GM19023 (cell line): ENCODE results near the gene NEIL3.
A peak's percentile ranks its signal among the peaks of the same experiment; 100 is the strongest.

Experiments
- ATAC-seq: cut with Tn5 transposase; IDR thresholded peaks from one replicate; pipeline ENCODE4 v1.9.1; 2021; ENCODE audit warnings: mild to moderate bottlenecking, moderate library complexity; ENCODE audit not compliant: unreplicated experiment

The NEIL3 gene

GRCh38 chr4:177356206-177356605, 46.5 kb downstream of the NEIL3 start:
- ATAC-seq, result no peak

DNA sequence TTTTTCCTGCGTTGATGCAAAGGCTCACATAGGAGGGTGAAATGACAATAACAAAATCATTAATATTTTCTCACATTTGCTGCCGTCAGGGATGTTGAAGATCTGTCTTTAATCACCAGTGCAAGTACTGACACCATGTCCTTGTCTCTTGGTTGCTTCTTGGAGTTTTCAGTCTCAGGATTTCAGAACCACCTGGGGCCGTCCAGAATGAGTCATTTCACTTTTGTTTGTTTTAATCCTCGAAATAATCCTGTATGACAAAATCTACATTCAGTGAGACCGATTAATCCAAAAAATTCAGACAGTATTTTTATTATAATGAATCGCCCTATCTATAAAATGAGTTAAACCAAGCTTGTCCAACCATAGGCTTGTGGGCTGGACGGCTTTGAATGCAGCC, 47.2 kb downstream of the NEIL3 start:
- no peak for ATAC-seq

- ATAC-seq, result no peak
Observed at GRCh38 chr4:177367336-177367735, 57.7 kb downstream of the NEIL3 start.

GRCh38 chr4:177369372-177369771, 59.7 kb downstream of the NEIL3 start:
- no peak for ATAC-seq

- ATAC-seq, result no peak
Observed at GRCh38 chr4:177371461-177371860, 61.8 kb downstream of the NEIL3 start.

DNA sequence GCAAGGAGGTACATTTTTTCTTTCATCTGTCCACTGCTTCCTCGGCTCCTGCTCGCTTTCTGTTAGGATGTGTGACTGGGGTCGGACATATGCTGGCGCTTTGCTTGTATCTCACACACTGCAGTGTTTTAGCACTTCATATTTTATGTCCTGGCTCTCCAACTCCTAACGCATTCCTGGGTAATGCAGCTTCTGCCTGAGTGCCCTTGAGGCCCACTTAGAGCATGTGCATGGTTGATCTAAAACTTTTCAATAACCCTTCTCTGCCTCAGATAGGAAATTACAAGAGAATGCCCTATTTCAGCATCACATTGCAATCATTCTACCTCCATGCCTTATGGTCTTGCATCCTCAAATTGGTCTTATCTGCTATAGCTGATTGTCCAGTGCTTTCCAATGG, 65.3 kb downstream of the NEIL3 start:
- ATAC-seq, result no peak

GRCh38 chr4:177375372-177375771, 65.7 kb downstream of the NEIL3 start:
- ATAC-seq, result no peak

DNA sequence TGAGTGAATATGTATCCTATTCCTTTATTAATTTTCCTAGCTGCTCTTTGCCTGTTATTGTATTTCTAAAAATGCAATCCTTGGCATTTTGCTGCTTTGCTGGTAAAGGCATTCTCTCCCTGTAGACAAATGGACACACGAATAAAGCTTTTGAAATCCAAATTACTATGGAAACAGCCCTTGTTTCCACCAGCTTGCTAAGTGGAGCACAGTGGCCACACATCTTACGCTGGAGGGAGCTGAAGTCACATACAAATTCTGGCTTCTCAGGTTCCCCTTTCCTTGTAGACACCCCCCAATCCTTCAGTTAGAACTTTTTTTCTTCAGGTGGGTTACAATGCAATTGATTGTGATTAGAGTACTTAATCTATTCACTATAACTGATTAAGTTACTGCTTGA, 66.3 kb downstream of the NEIL3 start:
- ATAC-seq, result no peak

DNA sequence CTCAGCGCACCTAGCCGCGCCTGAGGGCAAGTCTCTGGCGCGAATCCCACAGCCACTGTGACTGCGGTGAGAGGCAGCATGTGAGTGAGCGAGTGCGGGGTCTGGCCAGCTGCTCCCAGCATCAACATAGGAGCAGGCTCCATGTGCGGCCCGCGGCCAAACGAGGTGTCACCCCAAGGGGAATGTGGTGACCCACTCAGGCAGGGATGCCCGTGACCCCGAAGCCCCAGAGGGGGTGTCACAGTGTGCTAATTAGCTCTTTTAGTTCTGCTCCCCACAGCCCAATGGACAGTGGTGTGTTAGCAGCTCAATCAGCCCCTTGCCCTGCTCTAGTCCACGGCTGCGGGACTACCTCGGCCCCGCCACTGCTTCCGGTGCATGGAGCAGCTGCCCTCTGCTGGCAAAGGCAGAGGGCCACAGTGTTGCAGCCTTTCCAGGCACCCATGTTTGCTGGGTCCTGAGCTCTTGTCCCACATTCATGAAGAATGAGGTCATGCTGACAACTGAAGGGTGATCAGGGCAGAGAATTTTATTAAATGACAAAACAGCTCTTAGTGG, 71.1 kb downstream of the NEIL3 start:
- no peak for ATAC-seq

GRCh38 chr4:177381762-177382310, 72.2 kb downstream of the NEIL3 start:
- ATAC-seq, result no peak

DNA sequence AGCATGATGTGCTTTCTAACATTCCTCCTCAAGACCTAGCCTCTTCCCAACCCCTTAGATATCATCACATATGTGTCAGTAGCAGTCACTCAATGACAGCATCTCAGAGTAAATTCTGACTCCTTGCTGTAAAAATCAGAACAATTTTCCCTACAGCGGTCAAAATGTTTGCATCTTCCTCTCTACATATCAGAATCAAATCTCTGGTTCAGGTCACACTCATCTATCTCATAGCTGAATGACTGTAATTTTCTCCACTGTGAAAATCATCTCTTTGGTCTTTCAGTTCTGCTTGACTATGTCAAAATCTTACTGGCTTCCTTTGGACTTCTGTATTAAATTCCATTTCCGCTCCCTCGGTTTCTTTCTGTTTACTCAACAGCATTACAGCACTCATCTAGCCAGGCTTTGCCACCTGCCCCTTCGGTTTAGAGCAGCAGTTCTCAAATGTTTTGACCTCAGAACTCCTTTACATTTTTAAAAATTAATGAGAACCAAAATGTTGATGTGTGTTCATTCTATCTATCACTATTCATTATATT, 75.3 kb downstream of the NEIL3 start:
- no peak for ATAC-seq

DNA sequence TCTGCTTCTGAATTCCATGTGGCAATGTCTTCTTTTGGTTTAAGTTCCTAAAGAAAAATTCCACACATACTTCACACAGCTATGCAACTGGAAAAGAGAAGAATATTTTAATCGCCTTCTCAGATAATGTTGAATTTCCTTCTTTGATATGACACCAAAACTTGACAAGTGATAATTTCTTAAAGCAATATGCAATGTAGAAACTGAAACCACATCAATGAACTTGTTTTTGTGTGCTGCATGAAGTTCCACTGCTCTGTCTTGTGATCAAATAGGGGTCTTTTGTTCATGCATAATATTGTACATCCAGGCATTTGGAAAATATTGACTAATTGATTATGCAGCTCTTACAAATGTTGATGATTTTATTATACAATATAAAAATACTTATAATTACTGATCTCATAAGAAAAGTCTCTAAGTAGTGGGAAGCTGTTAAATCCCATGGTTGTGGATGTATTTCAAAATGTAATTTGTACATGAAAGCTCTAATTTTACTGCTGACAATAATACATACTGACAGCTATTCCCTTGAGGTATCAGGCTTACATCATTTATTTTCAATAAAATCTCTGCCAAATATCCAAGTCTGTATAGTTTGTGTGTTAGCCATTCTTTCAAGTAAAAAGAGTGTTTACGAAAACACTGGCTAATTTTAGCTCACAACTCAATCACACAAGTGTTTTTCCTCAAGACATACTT, 76.1 kb downstream of the NEIL3 start:
- no peak for ATAC-seq

GRCh38 chr4:177386278-177386815, 76.7 kb downstream of the NEIL3 start:
- no peak for ATAC-seq

DNA sequence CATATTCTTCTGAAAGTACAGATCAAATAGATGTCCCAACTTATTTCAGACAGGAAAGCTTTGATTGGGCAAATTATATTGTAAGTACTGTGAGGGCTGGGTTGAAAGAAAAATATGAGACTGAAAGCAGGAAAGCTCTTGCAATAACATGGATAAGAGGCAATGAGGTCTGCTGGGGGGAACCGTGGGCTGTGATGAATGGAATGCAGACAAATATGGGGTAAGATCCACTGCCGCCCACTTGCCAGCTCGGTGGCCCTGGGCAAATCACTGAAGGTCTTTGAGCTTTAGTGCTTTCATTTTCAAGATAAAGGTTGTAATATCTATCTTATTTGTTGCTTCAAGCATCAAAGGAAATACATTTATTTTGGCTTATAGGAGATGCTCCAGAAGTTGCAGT, 81.6 kb downstream of the NEIL3 start:
- ATAC-seq, result no peak

GRCh38 chr4:177391953-177392352, 82.3 kb downstream of the NEIL3 start:
- no peak for ATAC-seq

GRCh38 chr4:177393236-177393635, 83.6 kb downstream of the NEIL3 start:
- ATAC-seq, result peak; percentile 53

DNA sequence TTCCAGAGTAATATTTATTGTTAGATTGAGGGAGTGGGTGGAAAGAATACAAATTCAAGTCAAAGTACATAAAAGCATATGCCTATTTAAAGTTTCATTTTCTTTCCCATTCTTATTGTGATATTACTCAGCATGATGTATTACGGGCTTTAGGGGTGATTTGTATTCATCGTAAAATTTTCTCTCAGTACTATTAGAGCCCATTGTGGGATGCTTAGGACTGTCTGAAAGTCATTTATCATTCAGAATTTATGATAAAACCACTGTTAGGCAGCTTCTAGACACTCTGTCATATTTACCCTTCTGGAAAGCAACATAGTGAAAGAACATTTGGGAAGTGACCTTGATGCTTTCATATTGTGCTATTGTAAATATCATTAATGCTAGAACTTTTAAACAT, 86.7 kb downstream of the NEIL3 start:
- ATAC-seq, result no peak

GRCh38 chr4:177400030-177400429, 90.4 kb downstream of the NEIL3 start:
- no peak for ATAC-seq

DNA sequence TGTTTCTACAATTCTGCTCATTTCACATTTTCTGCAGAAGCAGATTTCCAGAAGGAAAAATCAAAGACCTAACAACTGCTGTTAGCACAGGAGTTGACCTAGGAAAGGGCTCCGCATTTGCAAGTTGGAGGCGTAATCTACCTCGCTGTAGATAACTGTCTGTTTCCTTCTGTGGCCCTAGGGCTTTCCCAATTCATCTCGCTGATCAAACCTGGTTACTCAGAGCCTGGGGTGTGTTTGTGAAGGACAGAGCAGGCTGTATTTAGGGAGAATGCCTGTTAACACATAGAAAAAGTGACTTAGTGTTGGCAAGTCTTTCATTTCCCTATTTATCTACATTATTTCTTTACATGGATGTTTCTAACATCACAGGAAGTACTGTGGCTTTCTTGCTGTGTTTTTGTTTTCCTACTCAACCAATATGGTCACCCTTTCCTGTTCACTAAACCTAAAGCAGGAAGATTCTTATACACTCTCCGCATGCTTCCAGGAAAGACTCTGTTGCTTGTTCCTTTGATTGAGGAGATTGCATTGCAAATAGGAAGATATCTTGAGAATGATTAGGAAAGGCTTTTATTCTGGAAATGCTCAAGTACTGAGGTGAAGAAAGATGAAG, 92.1 kb downstream of the NEIL3 start:
- ATAC-seq, result no peak

- ATAC-seq, result no peak
Observed at GRCh38 chr4:177403746-177404145, 94.1 kb downstream of the NEIL3 start.

GRCh38 chr4:177404342-177404741, 94.7 kb downstream of the NEIL3 start:
- ATAC-seq, result no peak

DNA sequence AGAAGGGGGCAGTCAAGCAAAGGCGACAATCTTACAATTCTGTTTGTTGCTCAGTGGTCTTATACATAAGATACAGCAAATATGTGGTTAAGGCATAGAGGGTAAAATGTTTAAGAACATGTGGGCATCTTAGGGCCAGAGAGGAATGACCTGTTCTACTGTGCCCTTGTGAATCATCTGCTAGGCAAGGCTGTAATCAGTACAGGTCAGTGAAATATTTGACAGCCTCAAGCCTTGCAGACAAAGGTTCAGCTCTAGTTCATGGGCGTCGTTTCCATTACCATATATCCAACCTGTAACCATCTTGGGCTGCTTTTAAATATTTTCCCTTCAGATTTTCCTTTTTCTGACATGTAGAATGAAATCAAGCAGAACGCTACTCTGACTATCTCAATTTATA, 95.3 kb downstream of the NEIL3 start:
- no peak for ATAC-seq
